Upper lobe of left lung (tissue), 6 donors: ENCODE results near the gene TSPAN2. TPM values are rescaled to one million over a fixed set of nuclear protein-coding genes. Genes with fewer than 3 reads are reported as not detected.
A peak's percentile ranks its signal among the peaks of the same experiment; 100 is the strongest.

Experiments
- ATAC-seq, 2 donors: fragments of 200-7000 bp; cut with Tn5 transposase; one replicate each; pipeline ENCODE4 v1.9.1; 2022; ENCODE audit warnings: mild to moderate bottlenecking in 2 of 2, moderate library complexity in 2 of 2; ENCODE audit not compliant: low FRiP score in 2 of 2
- DNase-seq, 2 donors: peaks; one replicate each; pipeline ENCODE4 v3.0.0-alpha.2; 2019 to 2020
- H3K27ac ChIP-seq, 4 donors: fragments of 200-600 bp; sonication (generic); one replicate each; pipeline ENCODE4 v1.5.1; 2016 to 2019
- H3K27me3 ChIP-seq, 4 donors: fragments of 200-600 bp; sonication (generic); one replicate each; pipeline ENCODE4 v1.5.1; 2017 to 2019
- H3K36me3 ChIP-seq, 4 donors: fragments of 200-600 bp; sonication (generic); one replicate each; pipeline ENCODE4 v1.5.1; 2016 to 2019
- H3K4me1 ChIP-seq, 4 donors: fragments of 200-600 bp; sonication (generic); one replicate each; pipeline ENCODE4 v1.5.1; 2018 to 2019
- H3K4me3 ChIP-seq, 4 donors: fragments of 200-600 bp; sonication (generic); one replicate each; pipeline ENCODE4 v1.5.1; 2017 to 2019; ENCODE audit warnings: mild to moderate bottlenecking in 2 of 4, moderate library complexity in 1 of 4
- H3K9me3 ChIP-seq, 4 donors: fragments of 200-600 bp; sonication (generic); one replicate each; pipeline ENCODE4 v1.5.1; 2018 to 2019
- CTCF ChIP-seq, 6 experiments: fragments of 450-650 bp in 4 of 6; fragments of 200-600 bp in 2 of 6; sonication (generic) in 2 of 6; IDR thresholded peaks; one replicate each; pipeline ENCODE4 v1.5.1; 2016 to 2019; ENCODE audit warnings: antibody characterized with exemption in 6 of 6
- EP300 ChIP-seq, 4 donors: sonication (generic); formaldehyde crosslinking; IDR thresholded peaks; one replicate each; pipeline ENCODE4 v1.5.1; 2017; ENCODE audit warnings: antibody characterized with exemption in 4 of 4, control low read depth in 2 of 4
- POLR2A ChIP-seq, 4 donors: fragments of 450-650 bp; IDR thresholded peaks; one replicate each; pipeline ENCODE4 v1.5.1; 2016 to 2017; ENCODE audit warnings: antibody characterized with exemption in 4 of 4, mild to moderate bottlenecking in 2 of 4
- POLR2AphosphoS5 ChIP-seq, 2 donors: sonication (generic); formaldehyde crosslinking; IDR thresholded peaks; one replicate each; pipeline ENCODE4 v1.5.1; 2017; ENCODE audit warnings: antibody characterized with exemption in 2 of 2
- WGBS, 2 donors: methylation state at CpG; one replicate each; pipeline ENCODE4 v1.1.5; 2017 to 2018; 5-methylcytosine and 5-hydroxymethylcytosine counted together
- total RNA-seq, 6 donors: library from RNA; depleted of rRNA in 4 of 6; stranded (reverse); fragments of >200 nt in 4 of 6; gene quantifications; one replicate each; pipeline versions ENCODE4 v1.1.0 to v1.2.1, GENCODE V29; 2016 to 2021
- donor health status: DM: no; HTN: no; CAD: no; lungs with moderate emphysema.
- donor health status: DM: no; HTN: yes; CAD: no; lungs with severe emphysema.

TSPAN2 gene
- total RNA-seq, 6 donors from 2014 or later, result 1.7 to 13.7 (median 4.5) TPM

DNA sequence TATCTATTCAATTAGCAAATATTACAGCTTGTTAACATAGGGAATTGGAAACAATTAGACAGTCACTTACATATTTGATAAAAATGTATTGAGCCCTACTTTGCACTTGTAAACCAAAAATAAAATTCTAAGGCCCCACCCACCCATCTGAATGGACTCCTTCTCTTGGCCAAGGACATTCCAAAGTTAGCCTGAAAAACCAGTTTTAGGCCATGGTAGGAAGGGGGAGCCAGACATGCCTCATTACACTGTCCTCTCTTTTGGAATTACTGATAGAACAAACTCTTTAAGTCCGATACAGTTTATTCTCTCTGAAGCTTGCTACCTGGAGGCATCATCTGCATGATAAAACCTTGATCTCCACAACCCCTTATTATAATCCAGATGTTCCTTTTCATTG lies 28.0 kb upstream of the TSPAN2 start:
- DNase-seq, result no peak
- no peak overlapping the region for H3K27ac ChIP-seq
- H3K9me3 ChIP-seq, result peaks cover 0 to 10% (median 5%) of the 10 kb centered on the region in 4 donors

GRCh38 chr1:115116512-115116911 lies 27.2 kb upstream of the TSPAN2 start:
- peaks cover 0 to 6% (median 3%) of the 10 kb centered on the region in 4 donors for H3K4me1 ChIP-seq
- H3K4me3 ChIP-seq, result no peak overlapping the region
- 73 to 76% methylated on average over 5 of the region's 5 CpGs for WGBS, 2 donors
- DNase-seq (no peak), ATAC-seq (no peak)
- H3K27me3 ChIP-seq, result no peaks in the 10 kb centered on the region
- H3K9me3 ChIP-seq, result peaks cover 0 to 5% (median 1%) of the 10 kb centered on the region in 4 donors
- H3K27ac ChIP-seq, result no peak overlapping the region
- TF ChIP-seq POLR2AphosphoS5 (IDR thresholded peaks at IDR 0.05) (no peak), EP300 (IDR thresholded peaks at IDR 0.05) (no peak), CTCF (IDR thresholded peaks at IDR 0.05) (no peak), POLR2A (IDR thresholded peaks at IDR 0.05) (no peak)
- no peaks in the 10 kb centered on the region for H3K36me3 ChIP-seq

More for the DNA sequence above, 28.0 kb upstream of the TSPAN2 start:
- Histone ChIP-seq H3K27me3 (no peaks in the 10 kb centered on the region), H3K4me1 (peaks cover 0 to 6% (median 3%) of the 10 kb centered on the region in 4 donors), H3K36me3 (no peaks in the 10 kb centered on the region), H3K4me3 (no peak overlapping the region)
- no peak for TF ChIP-seq EP300 (IDR thresholded peaks at IDR 0.05)
- no peak for TF ChIP-seq POLR2A (IDR thresholded peaks at IDR 0.05)
- TF ChIP-seq CTCF (IDR thresholded peaks at IDR 0.05), result no peak
- TF ChIP-seq POLR2AphosphoS5 (IDR thresholded peaks at IDR 0.05), result no peak
- 64 to 70% methylated on average over 1 of the region's 1 CpG for WGBS, 2 donors
- ATAC-seq, result peak in 1 of 2 donors; percentile 52

DNA sequence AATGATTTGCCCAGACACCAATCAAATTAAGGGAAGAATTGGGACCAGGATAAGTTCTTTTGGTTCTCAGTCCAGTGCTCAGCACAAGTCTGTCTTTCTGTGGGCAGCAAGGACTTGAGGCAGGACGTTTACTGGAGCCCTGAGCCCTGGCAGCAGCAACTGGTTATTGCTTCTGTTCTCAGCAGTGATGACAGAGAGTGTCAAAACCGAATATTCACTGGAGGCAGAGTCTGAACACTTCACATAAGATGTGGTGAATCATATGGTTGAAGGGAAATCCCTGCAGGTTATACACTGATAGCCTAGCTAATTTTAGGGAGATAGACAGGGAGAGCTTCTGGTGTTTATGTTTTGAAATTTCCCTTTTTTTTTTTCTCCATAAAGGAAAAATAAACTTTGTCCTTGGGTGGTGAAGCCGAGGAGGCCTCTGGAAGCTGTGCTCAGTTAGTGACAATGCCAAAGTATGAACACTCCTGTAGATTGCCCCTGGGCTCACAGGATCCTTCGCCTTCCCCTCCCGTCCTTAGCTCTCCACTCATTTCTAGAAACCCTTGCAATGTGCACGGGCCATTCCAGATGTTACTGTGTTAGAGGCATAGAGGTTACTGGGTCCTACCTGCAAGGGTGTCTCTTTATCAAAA lies 26.3 kb upstream of the TSPAN2 start:
- Histone ChIP-seq H3K4me3 (no peak overlapping the region), H3K27ac (no peak overlapping the region), H3K27me3 (no peaks in the 10 kb centered on the region), H3K4me1 (peaks cover 0 to 6% (median 3%) of the 10 kb centered on the region in 4 donors), H3K36me3 (no peaks in the 10 kb centered on the region), H3K9me3 (no peaks in the 10 kb centered on the region)
- WGBS, 2 donors, result 73 to 76% methylated on average over 6 of the region's 6 CpGs
- TF ChIP-seq POLR2AphosphoS5 (IDR thresholded peaks at IDR 0.05), result no peak
- TF ChIP-seq POLR2A (IDR thresholded peaks at IDR 0.05), result no peak
- TF ChIP-seq EP300 (IDR thresholded peaks at IDR 0.05), result no peak
- no peak for TF ChIP-seq CTCF (IDR thresholded peaks at IDR 0.05)
- DNase-seq (no peak), ATAC-seq (no peak)

DNA sequence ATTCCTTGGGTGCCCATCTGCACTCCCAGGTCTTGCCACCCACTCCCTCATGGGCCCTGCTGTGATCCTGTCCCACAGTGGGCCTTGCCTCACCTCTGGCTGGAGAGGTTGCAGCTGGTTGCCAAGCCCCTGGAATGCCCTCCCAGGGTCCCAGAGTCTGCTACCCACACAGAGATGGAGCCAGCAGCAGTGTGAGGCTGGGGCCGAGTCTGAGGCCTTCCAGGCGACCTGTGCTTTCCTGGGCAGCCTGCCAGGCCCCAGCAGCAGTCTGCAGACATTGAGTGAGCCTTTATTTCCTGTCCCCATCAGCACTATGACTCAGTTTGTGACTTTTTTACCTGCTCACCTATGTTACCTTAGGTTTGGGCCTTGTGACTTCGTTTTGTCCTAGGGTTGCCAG lies 25.0 kb upstream of the TSPAN2 start:
- no peak for TF ChIP-seq POLR2A (IDR thresholded peaks at IDR 0.05)
- TF ChIP-seq CTCF (IDR thresholded peaks at IDR 0.05), result no peak
- no peak for TF ChIP-seq POLR2AphosphoS5 (IDR thresholded peaks at IDR 0.05)
- TF ChIP-seq EP300 (IDR thresholded peaks at IDR 0.05), result no peak
- H3K27ac ChIP-seq, result no peak overlapping the region

DNA sequence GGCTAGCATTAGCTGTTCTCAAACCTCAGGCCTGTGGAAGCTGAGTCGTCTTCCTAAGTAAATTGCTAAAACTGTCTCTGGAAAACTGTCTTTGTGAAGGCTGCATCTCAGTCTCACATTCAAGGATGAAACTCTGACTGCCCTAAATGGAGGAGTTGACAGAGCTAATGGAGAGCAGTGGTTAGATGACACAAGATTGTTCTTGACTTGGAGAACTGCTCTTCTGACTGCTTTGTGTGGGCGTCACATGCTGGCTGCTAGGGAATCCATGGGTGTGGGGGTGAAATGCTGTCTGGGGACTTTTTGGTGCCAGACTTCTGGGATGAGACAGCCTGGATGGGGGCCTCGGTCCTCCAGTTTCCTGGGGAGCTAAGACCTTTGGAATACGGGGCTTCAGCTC lies 24.5 kb upstream of the TSPAN2 start:
- H3K27ac ChIP-seq, result no peak overlapping the region
- H3K27me3 ChIP-seq, result no peaks in the 10 kb centered on the region
- WGBS, 2 donors, result 83 to 84% methylated on average over 3 to 4 of the region's 4 CpGs
- H3K36me3 ChIP-seq, result no peaks in the 10 kb centered on the region
- H3K9me3 ChIP-seq, result no peaks in the 10 kb centered on the region
- peaks cover 0 to 6% (median 3%) of the 10 kb centered on the region in 4 donors for H3K4me1 ChIP-seq
- H3K4me3 ChIP-seq, result no peak overlapping the region
- peak in 1 of 2 donors; percentile 47 for ATAC-seq
- TF ChIP-seq POLR2A (IDR thresholded peaks at IDR 0.05), result no peak
- TF ChIP-seq POLR2AphosphoS5 (IDR thresholded peaks at IDR 0.05), result no peak
- TF ChIP-seq CTCF (IDR thresholded peaks at IDR 0.05), result no peak
- TF ChIP-seq EP300 (IDR thresholded peaks at IDR 0.05), result no peak
- no peak for DNase-seq

More for the DNA sequence above, 25.0 kb upstream of the TSPAN2 start:
- Histone ChIP-seq H3K36me3 (no peaks in the 10 kb centered on the region), H3K4me1 (peaks cover 0 to 6% (median 3%) of the 10 kb centered on the region in 4 donors), H3K4me3 (no peak overlapping the region), H3K9me3 (no peaks in the 10 kb centered on the region), H3K27me3 (no peaks in the 10 kb centered on the region)
- peak in 1 of 2 donors; percentile 43 for DNase-seq
- WGBS, 2 donors, result 36 to 51% methylated on average over 2 to 3 of the region's 3 CpGs
- ATAC-seq, result no peak
